CD4-positive, alpha-beta T cell treated with Interleukin-21 for 1 hour (primary cell): ENCODE data around the gene TMEM61.

ENCODE experiments used
- DNase-seq: peaks from one replicate; pipeline ENCODE4 v3.0.0-alpha.2; 2020

Gene TMEM61

GRCh38 chr1:55040083-55040932 is 59.9 kb downstream of the TMEM61 start:
- no peak for DNase-seq

GRCh38 chr1:55040933-55041494 is 60.6 kb downstream of the TMEM61 start:
- DNase-seq = no peak

GRCh38 chr1:55041613-55042012 is 61.2 kb downstream of the TMEM61 start:
- no peak for DNase-seq
